Measurements from ENCODE around the gene TRAF4. TPM values are rescaled to one million over a fixed set of nuclear protein-coding genes. Genes with fewer than 3 reads are reported as not detected.

Gene TRAF4
- total and polyA plus RNA-seq, 2 donors (not counting 3 experiments of a cell fraction or from before 2014, with no cell fraction given) = 79.5 to 83.9 TPM

DNA sequence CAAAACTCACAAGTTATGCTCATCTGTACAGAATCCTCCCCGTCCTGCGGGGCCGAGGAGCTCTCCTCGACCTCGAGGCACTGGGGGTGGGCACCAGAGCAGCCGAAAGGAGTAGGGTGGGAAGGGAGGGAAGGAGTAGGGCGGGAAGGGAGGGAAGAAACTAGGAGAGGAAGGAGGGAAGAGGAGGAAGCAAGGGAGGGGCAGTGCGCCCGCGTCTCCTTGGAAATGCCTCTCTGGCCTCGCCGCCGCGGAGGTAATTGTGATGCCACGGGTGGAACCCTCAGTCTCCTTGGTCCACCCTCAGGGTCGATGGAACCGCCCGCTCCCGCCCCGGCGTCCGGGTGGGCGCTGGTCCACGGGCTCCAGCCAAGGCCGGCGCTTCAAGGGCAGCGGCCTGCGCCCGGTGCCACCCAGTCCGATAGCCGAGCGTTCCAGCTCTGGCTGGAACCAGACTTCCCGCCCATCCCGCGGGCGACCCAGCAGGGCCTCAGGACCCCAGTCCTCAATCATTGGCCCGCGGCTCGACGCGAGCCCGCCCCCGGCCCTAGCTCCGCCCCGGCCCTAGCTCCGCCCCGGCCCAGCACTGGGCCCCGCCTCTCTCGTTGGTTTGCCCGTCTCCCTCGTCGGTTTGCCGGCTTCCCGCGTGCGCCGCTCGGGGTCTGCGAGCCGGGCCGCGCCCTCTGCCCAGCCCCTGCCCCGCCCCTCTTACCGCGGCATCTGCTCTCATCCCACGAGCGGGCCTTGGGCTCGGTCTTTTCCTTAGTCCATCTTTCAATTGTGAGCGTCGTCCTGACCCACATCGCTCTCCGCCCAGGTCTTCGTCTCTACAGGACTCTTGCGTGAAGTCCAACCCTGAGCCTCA, 32.7 kb upstream of the TRAF4 start:
- peak overlapping the region; percentile 3 to 55 (median 39) for H3K4me3 ChIP-seq (replicated peaks in 1 of 3; ENCODE audit: insufficient read depth in 1 of 3, low read depth in 1 of 3, low read length in 3 of 3)
- no peaks in the 10 kb centered on the region for H3K79me2 ChIP-seq (ENCODE audit: control insufficient read depth, insufficient read depth, low read length)
- CTCF ChIA-PET = interaction anchor here (0.6 to 5.2 kb wide), 12 partner anchors 8 to 406 kb away, joined by 3 to 21 read pairs (median 4); partner anchors contain the start of genes RPL23A and TLCD1
- H4K20me1 ChIP-seq (replicated peaks; ENCODE audit: control insufficient read depth, extremely low read depth, insufficient read depth, low read length) = no peaks in the 10 kb centered on the region
- dilution Hi-C loops (cut with MboI; ENCODE audit: extremely low pct_ligation_motif_present, low sequenced_read_pairs) = no loop called here
- H3K9me1 ChIP-seq (replicated peaks; ENCODE audit: control insufficient read depth, extremely low read depth, insufficient read depth, low read length) = no peaks in the 10 kb centered on the region
- TF ChIP-seq FOS (IDR thresholded peaks at IDR 0.05; ENCODE audit: borderline replicate concordance, insufficient read depth, low read length) (no peak), JUN (IDR thresholded peaks at IDR 0.05; ENCODE audit: borderline replicate concordance, insufficient read depth, insufficient read length, low read depth) (no peak), POLR2AphosphoS5 (IDR thresholded peaks at IDR 0.05; ENCODE audit: insufficient read depth, low read depth, low read length) (peak; percentile 99), POLR2A (IDR thresholded peaks at IDR 0.05; ENCODE audit: low read depth, low read length) (peak; percentile 97)
- TF ChIP-seq, protein P1, sequence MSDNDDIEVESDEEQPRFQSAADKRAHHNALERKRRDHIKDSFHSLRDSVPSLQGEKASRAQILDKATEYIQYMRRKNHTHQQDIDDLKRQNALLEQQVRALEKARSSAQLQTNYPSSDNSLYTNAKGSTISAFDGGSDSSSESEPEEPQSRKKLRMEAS (IDR thresholded peaks at IDR 0.05; ENCODE audit: insufficient read depth, insufficient read length) = no peak
- TF ChIP-seq, protein P2, sequence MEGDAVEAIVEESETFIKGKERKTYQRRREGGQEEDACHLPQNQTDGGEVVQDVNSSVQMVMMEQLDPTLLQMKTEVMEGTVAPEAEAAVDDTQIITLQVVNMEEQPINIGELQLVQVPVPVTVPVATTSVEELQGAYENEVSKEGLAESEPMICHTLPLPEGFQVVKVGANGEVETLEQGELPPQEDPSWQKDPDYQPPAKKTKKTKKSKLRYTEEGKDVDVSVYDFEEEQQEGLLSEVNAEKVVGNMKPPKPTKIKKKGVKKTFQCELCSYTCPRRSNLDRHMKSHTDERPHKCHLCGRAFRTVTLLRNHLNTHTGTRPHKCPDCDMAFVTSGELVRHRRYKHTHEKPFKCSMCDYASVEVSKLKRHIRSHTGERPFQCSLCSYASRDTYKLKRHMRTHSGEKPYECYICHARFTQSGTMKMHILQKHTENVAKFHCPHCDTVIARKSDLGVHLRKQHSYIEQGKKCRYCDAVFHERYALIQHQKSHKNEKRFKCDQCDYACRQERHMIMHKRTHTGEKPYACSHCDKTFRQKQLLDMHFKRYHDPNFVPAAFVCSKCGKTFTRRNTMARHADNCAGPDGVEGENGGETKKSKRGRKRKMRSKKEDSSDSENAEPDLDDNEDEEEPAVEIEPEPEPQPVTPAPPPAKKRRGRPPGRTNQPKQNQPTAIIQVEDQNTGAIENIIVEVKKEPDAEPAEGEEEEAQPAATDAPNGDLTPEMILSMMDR (IDR thresholded peaks at IDR 0.05; ENCODE audit: extremely low read depth in 1 of 2, insufficient read depth in 1 of 2, low read depth in 1 of 2, low read length in 2 of 2) = no peak
- peak overlapping the region; percentile 61 for H3K9ac ChIP-seq (replicated peaks; ENCODE audit: extremely low read depth, insufficient read depth, low read length)
- H3K9me3 ChIP-seq (replicated peaks; ENCODE audit: control insufficient read depth, insufficient read depth, low read length) = no peaks in the 10 kb centered on the region
- POLR2A ChIA-PET = interaction anchor here (0.5 to 1.6 kb wide), 6 partner anchors 8 to 542 kb away, joined by 3 to 12 read pairs (median 3); partner anchors contain the start of genes RPL23A and TLCD1
- FAIRE-seq (peak; percentile 94), DNase-seq (ENCODE audit: low read depth, low spot score) (peak; percentile 93)
- peaks cover 6% of the 10 kb centered on the region for H3K4me1 ChIP-seq (ENCODE audit: control insufficient read depth, extremely low read depth, insufficient read depth, low read length)
- peak overlapping the region; percentile 43 for H3K27ac ChIP-seq (ENCODE audit: insufficient read depth, low read depth, low read length)
- H3K27me3 ChIP-seq (ENCODE audit: control insufficient read depth in 2 of 2, insufficient read depth in 2 of 2, low read length in 2 of 2) = no peaks in the 10 kb centered on the region
- peaks cover 0 to 11% of the 10 kb centered on the region in 2 experiments for H3K36me3 ChIP-seq (ENCODE audit: control insufficient read depth in 2 of 2, extremely low read depth in 1 of 2, insufficient read depth in 2 of 2, low read length in 2 of 2)
- no TSS peak for BruUV-seq (replicated peaks)
- peak overlapping the region; percentile 1 for H2AFZ ChIP-seq (ENCODE audit: low read depth, low read length)
- intact Hi-C loops (cut with micrococcal nuclease) = loop anchor here (1.0 to 5.0 kb wide), 2 partner anchors 8 to 49 kb away; partner anchors contain the start of genes RPL23A, SDF2 and SUPT6H
- peak overlapping the region; percentile 65 for H3K4me2 ChIP-seq (ENCODE audit: insufficient read depth, low read length)

Measured in endothelial cell of umbilical vein (primary cell).